Mammary epithelial cell (primary cell): Measurements from ENCODE around the gene TSC1.

Experiments used
- CTCF ChIP-seq, 2 donors: IDR thresholded peaks in 1 of 2; conservative IDR thresholded peaks in 1 of 2; 2 replicates each; pipeline ENCODE4 v1.5.1; 2011 to 2012; ENCODE audit warnings: inconsistent platforms in 2 of 2, low read length in 2 of 2, mild to moderate bottlenecking in 2 of 2, control low read depth in 1 of 2, low read depth in 1 of 2; ENCODE audit not compliant: insufficient read depth in 1 of 2; ENCODE audit errors: extremely low read depth in 1 of 2
- EZH2 ChIP-seq: IDR thresholded peaks from 2 replicates; pipeline ENCODE4 v1.6.1; 2012; ENCODE audit warnings: low read length, inconsistent platforms, borderline replicate concordance

- no peak for TF ChIP-seq CTCF (conservative IDR thresholded peaks at IDR 0.05 in 1 of 2, IDR thresholded peaks at IDR 0.05 in 1 of 2; ENCODE audit: extremely low read depth in 1 of 2, insufficient read depth in 1 of 2, low read depth in 1 of 2, low read length in 2 of 2)
- no peak for TF ChIP-seq EZH2
Measured at GRCh38 chr9:132909311-132909710, 35.1 kb downstream of the TSC1 start.
